GM13977 (cell line): ENCODE results near the gene MPST.

Source experiments
- DNase-seq: peaks from one replicate; pipeline ENCODE4 v3.0.0; 2012; ENCODE audit warnings: low spot score
- in situ Hi-C: fragments of 300-500 bp; cut with MboI; formaldehyde crosslinking; loops from one replicate; pipeline ENCODE4 v1.12.0; 2022; ENCODE audit warnings: low sequenced_read_pairs, low pct_unique_long_range_greater_than_20kb, mixed read lengths, inconsistent platforms; ENCODE audit not compliant: unreplicated experiment
- TF ChIP-seq, protein P1 (sequence below): IDR thresholded peaks from 2 replicates; pipeline ENCODE4 v1.5.1; 2012; ENCODE audit warnings: mild to moderate bottlenecking, control low read depth; ENCODE audit not compliant: insufficient read depth; ENCODE audit errors: extremely low read depth, missing control alignments

The MPST gene

DNA sequence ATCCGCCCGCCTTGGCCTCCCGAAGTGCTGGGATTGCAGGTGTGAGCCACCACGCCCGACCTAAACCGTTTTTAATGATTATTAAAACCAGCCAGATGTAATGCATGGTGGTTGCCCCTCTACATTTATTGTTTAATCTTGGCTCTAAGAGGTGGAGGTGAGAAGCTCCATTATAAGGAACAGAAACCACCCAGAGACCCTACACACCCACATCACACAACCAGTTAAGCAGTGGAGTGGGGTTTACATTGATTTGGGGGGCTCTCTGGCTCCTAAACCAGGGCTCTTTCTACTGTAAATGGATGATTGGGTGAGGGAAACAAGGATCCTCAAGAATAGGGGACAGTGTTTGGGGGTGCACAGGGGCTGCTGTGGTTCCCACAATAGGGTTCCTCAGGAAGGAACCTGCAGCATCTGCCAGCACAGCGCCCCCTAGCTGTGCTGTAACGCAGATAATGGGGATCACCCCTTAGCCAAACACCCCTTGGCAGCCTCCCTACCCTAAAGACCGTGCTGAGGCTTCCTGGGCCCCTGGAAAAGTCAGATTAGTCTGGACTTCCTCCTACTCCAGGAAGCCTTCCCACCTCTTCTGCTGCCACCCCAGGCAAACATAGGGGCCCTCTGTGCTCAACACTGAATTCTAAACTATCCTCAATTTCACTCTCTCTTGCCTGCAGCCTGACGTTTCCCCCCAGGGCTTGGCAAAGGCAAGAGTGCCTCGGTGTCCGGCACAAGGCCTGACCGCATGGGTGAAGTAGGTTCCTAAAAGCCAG is 2.4 kb downstream of the MPST start:
- peak; percentile 86 for DNase-seq
- TF ChIP-seq, protein P1, sequence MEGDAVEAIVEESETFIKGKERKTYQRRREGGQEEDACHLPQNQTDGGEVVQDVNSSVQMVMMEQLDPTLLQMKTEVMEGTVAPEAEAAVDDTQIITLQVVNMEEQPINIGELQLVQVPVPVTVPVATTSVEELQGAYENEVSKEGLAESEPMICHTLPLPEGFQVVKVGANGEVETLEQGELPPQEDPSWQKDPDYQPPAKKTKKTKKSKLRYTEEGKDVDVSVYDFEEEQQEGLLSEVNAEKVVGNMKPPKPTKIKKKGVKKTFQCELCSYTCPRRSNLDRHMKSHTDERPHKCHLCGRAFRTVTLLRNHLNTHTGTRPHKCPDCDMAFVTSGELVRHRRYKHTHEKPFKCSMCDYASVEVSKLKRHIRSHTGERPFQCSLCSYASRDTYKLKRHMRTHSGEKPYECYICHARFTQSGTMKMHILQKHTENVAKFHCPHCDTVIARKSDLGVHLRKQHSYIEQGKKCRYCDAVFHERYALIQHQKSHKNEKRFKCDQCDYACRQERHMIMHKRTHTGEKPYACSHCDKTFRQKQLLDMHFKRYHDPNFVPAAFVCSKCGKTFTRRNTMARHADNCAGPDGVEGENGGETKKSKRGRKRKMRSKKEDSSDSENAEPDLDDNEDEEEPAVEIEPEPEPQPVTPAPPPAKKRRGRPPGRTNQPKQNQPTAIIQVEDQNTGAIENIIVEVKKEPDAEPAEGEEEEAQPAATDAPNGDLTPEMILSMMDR: peak; percentile 95
- in situ Hi-C loops: no loop called here

DNA sequence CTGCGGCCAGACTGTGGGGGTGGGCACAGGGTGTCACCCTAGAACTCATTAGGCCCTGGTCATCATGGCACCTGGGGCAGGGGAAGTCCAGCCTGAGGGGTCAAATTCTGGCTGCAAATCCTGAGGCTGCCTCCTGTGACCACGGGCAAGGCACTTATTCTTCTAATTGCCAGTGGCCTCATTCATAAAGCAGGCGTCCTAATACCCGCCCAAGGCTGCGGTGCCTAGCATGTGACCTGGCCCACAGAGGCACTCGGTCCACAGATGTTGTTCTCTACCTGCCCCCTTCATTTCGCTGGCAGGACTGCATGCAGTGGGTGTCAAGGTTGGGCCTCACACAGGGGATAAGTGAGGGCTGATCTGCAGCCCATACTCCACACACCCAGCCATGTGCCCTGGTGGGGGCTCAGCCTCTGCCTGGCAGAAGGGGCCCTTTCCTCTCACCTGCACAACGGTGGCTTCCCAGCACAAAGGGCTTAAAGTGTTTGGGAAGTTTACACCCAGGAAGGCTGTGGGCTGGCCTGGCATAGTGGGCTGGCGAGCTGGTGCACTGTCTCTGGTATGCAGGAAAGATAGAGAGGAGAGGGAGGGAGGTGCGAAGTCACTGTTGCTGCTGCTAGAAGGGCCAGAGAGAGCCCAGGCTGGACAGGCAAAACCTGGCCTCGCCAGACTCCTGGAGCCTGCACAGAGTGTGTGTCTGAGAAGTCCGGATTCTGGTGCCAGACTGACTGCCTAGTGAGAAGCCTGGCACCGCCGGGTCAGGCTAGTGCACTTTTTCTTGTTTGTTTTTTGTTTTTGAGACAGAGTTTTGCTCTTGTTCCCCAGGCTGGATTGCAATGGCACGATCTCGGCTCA is 3.2 kb downstream of the MPST start:
- no peak for DNase-seq
- TF ChIP-seq, protein P1: no peak
- in situ Hi-C loops: no loop called here

DNA sequence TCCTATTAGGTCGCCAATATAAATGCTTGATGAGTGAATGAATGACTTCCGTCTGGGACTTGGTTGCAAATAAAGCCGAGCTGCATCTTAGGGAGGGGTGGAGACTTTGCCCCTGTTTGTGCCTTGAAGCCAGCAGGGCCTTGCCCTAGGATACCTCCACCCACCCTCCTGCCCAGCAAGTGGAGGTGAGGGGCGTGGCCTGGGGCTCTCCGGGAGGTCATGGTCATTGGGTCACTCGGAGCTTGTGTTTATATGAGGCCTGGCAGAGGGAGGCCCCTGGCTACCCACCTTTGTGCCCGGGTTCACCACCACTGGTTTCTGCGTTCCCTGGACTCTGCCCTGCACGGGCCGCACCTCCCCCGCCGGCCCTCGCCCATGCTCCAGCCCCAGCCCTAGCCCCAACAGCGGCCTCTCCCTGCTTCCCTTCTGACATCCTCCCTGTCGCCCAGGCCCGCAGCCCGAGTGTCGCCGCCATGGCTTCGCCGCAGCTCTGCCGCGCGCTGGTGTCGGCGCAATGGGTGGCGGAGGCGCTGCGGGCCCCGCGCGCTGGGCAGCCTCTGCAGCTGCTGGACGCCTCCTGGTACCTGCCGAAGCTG is 4.3 kb downstream of the MPST start:
- TF ChIP-seq, protein P1: no peak
- DNase-seq: no peak
- in situ Hi-C loops: no loop called here

DNA sequence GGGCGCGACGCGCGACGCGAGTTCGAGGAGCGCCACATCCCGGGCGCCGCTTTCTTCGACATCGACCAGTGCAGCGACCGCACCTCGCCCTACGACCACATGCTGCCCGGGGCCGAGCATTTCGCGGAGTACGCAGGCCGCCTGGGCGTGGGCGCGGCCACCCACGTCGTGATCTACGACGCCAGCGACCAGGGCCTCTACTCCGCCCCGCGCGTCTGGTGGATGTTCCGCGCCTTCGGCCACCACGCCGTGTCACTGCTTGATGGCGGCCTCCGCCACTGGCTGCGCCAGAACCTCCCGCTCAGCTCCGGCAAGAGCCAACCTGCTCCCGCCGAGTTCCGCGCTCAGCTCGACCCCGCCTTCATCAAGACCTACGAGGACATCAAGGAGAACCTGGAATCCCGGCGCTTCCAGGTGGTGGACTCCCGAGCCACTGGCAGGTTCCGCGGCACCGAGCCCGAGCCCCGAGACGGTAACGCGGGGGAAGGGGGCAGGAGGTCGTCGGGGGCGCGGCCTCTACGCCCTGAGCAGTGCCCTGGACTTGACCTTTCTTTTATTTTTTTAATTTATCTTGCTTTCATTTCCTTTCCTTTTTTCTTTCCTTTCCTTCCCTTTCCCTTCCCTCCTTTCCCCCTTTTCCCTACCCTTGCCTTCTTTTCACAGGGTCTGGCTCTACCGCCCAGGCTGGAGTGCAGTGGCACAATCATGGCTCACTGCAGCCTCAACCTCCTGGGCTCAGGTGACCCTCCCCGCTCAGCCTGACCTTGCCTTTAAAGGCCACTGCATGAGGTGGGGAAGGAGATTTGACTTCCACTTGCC is 5.0 kb downstream of the MPST start:
- in situ Hi-C loops: no loop called here
- DNase-seq: no peak
- TF ChIP-seq, protein P1: no peak

DNA sequence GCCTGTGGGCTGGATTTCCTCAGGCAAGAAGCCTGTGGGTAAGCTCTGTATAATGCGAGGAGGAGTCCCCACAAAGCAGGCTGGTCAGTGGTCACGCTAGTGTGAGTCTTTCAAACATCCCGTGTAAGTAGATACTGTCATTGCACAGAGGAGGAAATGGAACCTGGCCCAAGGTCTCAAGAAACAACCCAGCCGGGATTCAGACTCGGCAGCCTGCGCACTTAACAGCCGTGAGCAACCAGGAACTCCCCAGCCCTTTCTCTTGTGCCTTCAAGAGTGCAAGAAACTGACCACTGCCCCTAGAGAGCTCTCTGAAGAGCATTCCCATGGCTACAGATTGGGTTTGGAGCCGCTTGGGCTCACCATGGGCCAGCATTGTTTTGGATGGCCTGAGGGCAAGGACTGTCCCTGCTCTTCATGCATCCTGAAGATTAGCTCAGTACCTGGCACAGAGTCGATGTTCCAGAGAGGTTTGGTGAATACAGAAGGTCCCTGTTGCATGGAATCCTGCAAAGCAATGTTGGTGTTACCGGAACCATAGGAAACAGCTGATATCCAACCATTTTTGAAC is 6.0 kb downstream of the MPST start:
- TF ChIP-seq, protein P1: no peak
- in situ Hi-C loops: no loop called here
- DNase-seq: no peak

DNA sequence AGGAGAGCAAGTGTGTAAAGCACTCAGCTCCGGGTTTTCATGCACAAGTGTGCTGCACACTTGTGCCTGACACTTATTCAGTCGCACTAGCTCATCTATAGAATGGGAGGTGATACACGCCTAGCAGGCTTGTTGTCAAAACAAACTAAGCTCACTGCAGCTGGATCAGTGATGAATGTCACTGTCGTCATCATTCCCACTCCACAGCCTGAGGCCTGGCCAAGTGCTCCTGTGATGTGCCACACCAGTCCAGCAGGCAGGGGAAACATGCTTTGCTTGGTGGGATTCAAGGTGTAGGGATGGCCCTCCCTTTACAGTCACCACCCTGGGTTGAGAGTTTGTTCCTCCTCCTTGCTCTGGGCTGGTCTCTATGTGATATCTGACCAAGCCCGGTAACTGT is 6.8 kb downstream of the MPST start:
- DNase-seq: no peak
- in situ Hi-C loops: no loop called here
- TF ChIP-seq, protein P1: no peak
